A673 (cell line): Measurements from ENCODE around the gene ST7.

Source experiments
- EZH2 ChIP-seq: fragments of 200-600 bp; sonication (generic); IDR thresholded peaks from 2 replicates; pipeline ENCODE4 v1.6.1; 2017; ENCODE audit warnings: borderline replicate concordance, low read depth, mild to moderate bottlenecking, mixed read lengths, antibody characterized with exemption, low read length; ENCODE audit not compliant: poor library complexity, severe bottlenecking
- TF ChIP-seq, protein P1 (sequence below): fragments of 300-800, 200-600 bp; sonication (generic); conservative IDR thresholded peaks from 2 replicates; pipeline ENCODE4 v1.5.1; 2017; ENCODE audit warnings: low read depth, mild to moderate bottlenecking, antibody characterized with exemption, low read length, moderate library complexity, mixed read lengths

DNA sequence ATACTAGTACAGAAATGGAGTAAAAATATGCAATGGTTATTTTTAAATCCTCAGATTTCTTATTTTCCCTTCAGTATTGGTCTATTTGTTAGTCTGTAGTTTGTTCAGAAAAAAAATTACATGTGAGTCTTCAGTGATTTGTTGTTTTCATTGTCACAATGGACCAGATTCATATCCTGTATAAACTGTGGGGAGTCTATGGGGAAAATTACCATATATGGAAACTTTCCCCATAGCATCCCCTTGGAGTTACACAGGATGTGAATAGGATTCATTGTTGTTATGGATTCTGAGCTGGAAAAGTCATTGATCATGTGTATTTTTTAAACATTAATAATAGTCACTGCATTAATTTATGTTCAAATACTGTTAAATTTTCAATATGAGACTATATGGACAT is 72.6 kb downstream of the ST7 start:
- TF ChIP-seq, protein P1, sequence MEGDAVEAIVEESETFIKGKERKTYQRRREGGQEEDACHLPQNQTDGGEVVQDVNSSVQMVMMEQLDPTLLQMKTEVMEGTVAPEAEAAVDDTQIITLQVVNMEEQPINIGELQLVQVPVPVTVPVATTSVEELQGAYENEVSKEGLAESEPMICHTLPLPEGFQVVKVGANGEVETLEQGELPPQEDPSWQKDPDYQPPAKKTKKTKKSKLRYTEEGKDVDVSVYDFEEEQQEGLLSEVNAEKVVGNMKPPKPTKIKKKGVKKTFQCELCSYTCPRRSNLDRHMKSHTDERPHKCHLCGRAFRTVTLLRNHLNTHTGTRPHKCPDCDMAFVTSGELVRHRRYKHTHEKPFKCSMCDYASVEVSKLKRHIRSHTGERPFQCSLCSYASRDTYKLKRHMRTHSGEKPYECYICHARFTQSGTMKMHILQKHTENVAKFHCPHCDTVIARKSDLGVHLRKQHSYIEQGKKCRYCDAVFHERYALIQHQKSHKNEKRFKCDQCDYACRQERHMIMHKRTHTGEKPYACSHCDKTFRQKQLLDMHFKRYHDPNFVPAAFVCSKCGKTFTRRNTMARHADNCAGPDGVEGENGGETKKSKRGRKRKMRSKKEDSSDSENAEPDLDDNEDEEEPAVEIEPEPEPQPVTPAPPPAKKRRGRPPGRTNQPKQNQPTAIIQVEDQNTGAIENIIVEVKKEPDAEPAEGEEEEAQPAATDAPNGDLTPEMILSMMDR = no peak
- no peak for TF ChIP-seq EZH2
